WTC11 (cell line): ENCODE data around the gene SWT1.

ENCODE experiments used
- CREB1 ChIP-seq: sonication (generic); formaldehyde crosslinking; IDR thresholded peaks from 2 replicates; pipeline ENCODE4 v1.8.0; 2023; ENCODE audit warnings: mild to moderate bottlenecking, missing genetic modification reagents
- FOXP1 ChIP-seq: sonication (generic); formaldehyde crosslinking; IDR thresholded peaks from 2 replicates; pipeline ENCODE4 v1.8.0; 2022; ENCODE audit warnings: missing genetic modification reagents, mild to moderate bottlenecking, moderate library complexity, borderline replicate concordance
- HMGA2 ChIP-seq: fragments of 250-450 bp; sonication (Bioruptor Pico); IDR thresholded peaks from 2 replicates; pipeline ENCODE4 v1.4.0; 2021; ENCODE audit warnings: mild to moderate bottlenecking, moderate library complexity
- JUN ChIP-seq: sonication (generic); formaldehyde crosslinking; IDR thresholded peaks from 2 replicates; pipeline ENCODE4 v1.8.0; 2023; ENCODE audit warnings: mild to moderate bottlenecking, missing genetic modification reagents
- SMAD3 ChIP-seq: sonication (generic); formaldehyde crosslinking; IDR thresholded peaks from 2 replicates; pipeline ENCODE4 v1.8.0; 2022; ENCODE audit warnings: missing genetic modification reagents, mild to moderate bottlenecking, borderline replicate concordance
- ZNF423 ChIP-seq: fragments of 250-450 bp; sonication (Bioruptor Pico); IDR thresholded peaks from 2 replicates; pipeline ENCODE4 v2.1.2; 2022; ENCODE audit warnings: mild to moderate bottlenecking, moderate library complexity
- TF ChIP-seq, protein P1 (sequence below): fragments of 200-600 bp; IDR thresholded peaks from 2 replicates; pipeline ENCODE4 v1.8.0; 2022; ENCODE audit warnings: antibody characterized with exemption
- TF ChIP-seq, protein P2 (sequence below): sonication (generic); formaldehyde crosslinking; conservative IDR thresholded peaks from 2 replicates; pipeline ENCODE4 v1.8.1; 2022; ENCODE audit warnings: mild to moderate bottlenecking, missing genetic modification reagents
- TF ChIP-seq, protein P3 (sequence below): sonication (generic); formaldehyde crosslinking; IDR thresholded peaks from 2 replicates; pipeline ENCODE4 v1.8.1; 2022; ENCODE audit warnings: mild to moderate bottlenecking, moderate library complexity, missing genetic modification reagents
- TF ChIP-seq, protein P4 (sequence below): sonication (generic); formaldehyde crosslinking; IDR thresholded peaks from 2 replicates; pipeline ENCODE4 v1.8.1; 2023; ENCODE audit warnings: mild to moderate bottlenecking, missing genetic modification reagents
- TF ChIP-seq, protein P5 (sequence below): sonication (generic); formaldehyde crosslinking; IDR thresholded peaks from 2 replicates; pipeline ENCODE4 v1.8.1; 2022; ENCODE audit warnings: mild to moderate bottlenecking, missing genetic modification reagents, moderate library complexity, borderline replicate concordance
- TF ChIP-seq, protein P6 (sequence below): sonication (generic); formaldehyde crosslinking; IDR thresholded peaks from 2 replicates; pipeline ENCODE4 v1.8.1; 2023; ENCODE audit warnings: mild to moderate bottlenecking, missing genetic modification reagents, moderate library complexity
- TF ChIP-seq, protein P7 (sequence below): sonication (generic); formaldehyde crosslinking; IDR thresholded peaks from 2 replicates; pipeline ENCODE4 v1.8.1; 2023; ENCODE audit warnings: mild to moderate bottlenecking, missing genetic modification reagents, moderate library complexity
- TF ChIP-seq, protein P8 (sequence below): sonication (generic); formaldehyde crosslinking; IDR thresholded peaks from 2 replicates; pipeline ENCODE4 v1.8.0; 2022; ENCODE audit warnings: mild to moderate bottlenecking, missing genetic modification reagents

DNA sequence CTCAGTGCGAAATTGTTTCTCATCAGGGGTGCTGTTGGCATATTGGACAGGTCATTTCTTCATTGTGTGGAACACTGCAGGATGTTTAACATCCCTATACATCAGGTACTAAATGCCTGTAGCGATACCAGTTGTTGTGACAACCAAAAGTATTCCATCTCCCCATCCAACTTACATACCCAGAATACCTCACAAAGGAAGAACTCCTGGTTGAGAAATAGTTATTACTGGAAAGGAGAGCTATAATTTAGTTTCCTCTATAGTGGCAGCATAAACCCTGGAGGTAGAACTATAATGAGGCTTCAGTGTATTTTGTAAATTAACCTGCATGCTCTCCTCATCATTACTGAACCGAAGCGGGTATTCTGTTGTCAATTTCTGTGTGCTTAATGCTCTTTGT lies 115.0 kb downstream of the SWT1 start:
- TF ChIP-seq, protein P1, sequence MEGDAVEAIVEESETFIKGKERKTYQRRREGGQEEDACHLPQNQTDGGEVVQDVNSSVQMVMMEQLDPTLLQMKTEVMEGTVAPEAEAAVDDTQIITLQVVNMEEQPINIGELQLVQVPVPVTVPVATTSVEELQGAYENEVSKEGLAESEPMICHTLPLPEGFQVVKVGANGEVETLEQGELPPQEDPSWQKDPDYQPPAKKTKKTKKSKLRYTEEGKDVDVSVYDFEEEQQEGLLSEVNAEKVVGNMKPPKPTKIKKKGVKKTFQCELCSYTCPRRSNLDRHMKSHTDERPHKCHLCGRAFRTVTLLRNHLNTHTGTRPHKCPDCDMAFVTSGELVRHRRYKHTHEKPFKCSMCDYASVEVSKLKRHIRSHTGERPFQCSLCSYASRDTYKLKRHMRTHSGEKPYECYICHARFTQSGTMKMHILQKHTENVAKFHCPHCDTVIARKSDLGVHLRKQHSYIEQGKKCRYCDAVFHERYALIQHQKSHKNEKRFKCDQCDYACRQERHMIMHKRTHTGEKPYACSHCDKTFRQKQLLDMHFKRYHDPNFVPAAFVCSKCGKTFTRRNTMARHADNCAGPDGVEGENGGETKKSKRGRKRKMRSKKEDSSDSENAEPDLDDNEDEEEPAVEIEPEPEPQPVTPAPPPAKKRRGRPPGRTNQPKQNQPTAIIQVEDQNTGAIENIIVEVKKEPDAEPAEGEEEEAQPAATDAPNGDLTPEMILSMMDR = no peak
- TF ChIP-seq ZNF423 (CRISPR knock-in tag) (no peak), SMAD3 (no peak), HMGA2 (CRISPR knock-in tag) (no peak), FOXP1 (CRISPR knock-in tag) (no peak), JUN (CRISPR knock-in tag) (no peak), CREB1 (CRISPR knock-in tag) (no peak)
- TF ChIP-seq, protein P2, sequence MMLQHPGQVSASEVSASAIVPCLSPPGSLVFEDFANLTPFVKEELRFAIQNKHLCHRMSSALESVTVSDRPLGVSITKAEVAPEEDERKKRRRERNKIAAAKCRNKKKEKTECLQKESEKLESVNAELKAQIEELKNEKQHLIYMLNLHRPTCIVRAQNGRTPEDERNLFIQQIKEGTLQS = no peak
- TF ChIP-seq, protein P3, sequence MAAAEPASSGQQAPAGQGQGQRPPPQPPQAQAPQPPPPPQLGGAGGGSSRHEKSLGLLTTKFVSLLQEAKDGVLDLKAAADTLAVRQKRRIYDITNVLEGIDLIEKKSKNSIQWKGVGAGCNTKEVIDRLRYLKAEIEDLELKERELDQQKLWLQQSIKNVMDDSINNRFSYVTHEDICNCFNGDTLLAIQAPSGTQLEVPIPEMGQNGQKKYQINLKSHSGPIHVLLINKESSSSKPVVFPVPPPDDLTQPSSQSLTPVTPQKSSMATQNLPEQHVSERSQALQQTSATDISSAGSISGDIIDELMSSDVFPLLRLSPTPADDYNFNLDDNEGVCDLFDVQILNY (CRISPR knock-in tag) = no peak
- TF ChIP-seq, protein P4, sequence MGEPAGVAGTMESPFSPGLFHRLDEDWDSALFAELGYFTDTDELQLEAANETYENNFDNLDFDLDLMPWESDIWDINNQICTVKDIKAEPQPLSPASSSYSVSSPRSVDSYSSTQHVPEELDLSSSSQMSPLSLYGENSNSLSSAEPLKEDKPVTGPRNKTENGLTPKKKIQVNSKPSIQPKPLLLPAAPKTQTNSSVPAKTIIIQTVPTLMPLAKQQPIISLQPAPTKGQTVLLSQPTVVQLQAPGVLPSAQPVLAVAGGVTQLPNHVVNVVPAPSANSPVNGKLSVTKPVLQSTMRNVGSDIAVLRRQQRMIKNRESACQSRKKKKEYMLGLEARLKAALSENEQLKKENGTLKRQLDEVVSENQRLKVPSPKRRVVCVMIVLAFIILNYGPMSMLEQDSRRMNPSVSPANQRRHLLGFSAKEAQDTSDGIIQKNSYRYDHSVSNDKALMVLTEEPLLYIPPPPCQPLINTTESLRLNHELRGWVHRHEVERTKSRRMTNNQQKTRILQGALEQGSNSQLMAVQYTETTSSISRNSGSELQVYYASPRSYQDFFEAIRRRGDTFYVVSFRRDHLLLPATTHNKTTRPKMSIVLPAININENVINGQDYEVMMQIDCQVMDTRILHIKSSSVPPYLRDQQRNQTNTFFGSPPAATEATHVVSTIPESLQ (CRISPR knock-in tag) = no peak
- TF ChIP-seq, protein P5, sequence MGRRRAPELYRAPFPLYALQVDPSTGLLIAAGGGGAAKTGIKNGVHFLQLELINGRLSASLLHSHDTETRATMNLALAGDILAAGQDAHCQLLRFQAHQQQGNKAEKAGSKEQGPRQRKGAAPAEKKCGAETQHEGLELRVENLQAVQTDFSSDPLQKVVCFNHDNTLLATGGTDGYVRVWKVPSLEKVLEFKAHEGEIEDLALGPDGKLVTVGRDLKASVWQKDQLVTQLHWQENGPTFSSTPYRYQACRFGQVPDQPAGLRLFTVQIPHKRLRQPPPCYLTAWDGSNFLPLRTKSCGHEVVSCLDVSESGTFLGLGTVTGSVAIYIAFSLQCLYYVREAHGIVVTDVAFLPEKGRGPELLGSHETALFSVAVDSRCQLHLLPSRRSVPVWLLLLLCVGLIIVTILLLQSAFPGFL = no peak
- TF ChIP-seq, protein P6, sequence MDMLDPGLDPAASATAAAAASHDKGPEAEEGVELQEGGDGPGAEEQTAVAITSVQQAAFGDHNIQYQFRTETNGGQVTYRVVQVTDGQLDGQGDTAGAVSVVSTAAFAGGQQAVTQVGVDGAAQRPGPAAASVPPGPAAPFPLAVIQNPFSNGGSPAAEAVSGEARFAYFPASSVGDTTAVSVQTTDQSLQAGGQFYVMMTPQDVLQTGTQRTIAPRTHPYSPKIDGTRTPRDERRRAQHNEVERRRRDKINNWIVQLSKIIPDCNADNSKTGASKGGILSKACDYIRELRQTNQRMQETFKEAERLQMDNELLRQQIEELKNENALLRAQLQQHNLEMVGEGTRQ = no peak
- TF ChIP-seq, protein P7, sequence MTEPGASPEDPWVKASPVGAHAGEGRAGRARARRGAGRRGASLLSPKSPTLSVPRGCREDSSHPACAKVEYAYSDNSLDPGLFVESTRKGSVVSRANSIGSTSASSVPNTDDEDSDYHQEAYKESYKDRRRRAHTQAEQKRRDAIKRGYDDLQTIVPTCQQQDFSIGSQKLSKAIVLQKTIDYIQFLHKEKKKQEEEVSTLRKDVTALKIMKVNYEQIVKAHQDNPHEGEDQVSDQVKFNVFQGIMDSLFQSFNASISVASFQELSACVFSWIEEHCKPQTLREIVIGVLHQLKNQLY (CRISPR knock-in tag) = no peak
- TF ChIP-seq, protein P8, sequence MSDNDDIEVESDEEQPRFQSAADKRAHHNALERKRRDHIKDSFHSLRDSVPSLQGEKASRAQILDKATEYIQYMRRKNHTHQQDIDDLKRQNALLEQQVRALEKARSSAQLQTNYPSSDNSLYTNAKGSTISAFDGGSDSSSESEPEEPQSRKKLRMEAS (CRISPR knock-in tag) = no peak
